ENCODE measurements around the gene INTS15. TPM values are rescaled to one million over a fixed set of nuclear protein-coding genes. Genes with fewer than 3 reads are reported as not detected.
"Not testable (repeated sequence)": the region's sequence is repeated elsewhere in the genome, so short reads cannot be mapped to it uniquely, and the experiment has no call there.

The INTS15 gene
- polyA plus RNA-seq, 1 donor: 23.5 TPM

- no peak for DNase-seq (ENCODE audit: low read depth)
These were observed 27.2 kb downstream of the INTS15 start for GRCh38 chr7:6616854-6617643.

GRCh38 chr7:6618621-6619020, 28.8 kb downstream of the INTS15 start:
- DNase-seq (ENCODE audit: low read depth): no peak

GRCh38 chr7:6619961-6620360, 30.1 kb downstream of the INTS15 start:
- DNase-seq (ENCODE audit: low read depth): no peak

GRCh38 chr7:6621195-6622133, 31.6 kb downstream of the INTS15 start:
- no peak for DNase-seq (ENCODE audit: low read depth)

GRCh38 chr7:6622134-6622710, 32.4 kb downstream of the INTS15 start:
- no peak for DNase-seq (ENCODE audit: low read depth)

GRCh38 chr7:6623589-6624245, 33.9 kb downstream of the INTS15 start:
- no peak for DNase-seq (ENCODE audit: low read depth)

- no peak for DNase-seq (ENCODE audit: low read depth)
These were observed 34.4 kb downstream of the INTS15 start for GRCh38 chr7:6624246-6624611.

- no peak for DNase-seq (ENCODE audit: low read depth)
These were observed 38.2 kb downstream of the INTS15 start for GRCh38 chr7:6628045-6628444.

- DNase-seq (ENCODE audit: low read depth): no peak
These were observed 40.4 kb downstream of the INTS15 start for GRCh38 chr7:6630007-6630849.

- DNase-seq (ENCODE audit: low read depth): no peak
These were observed 41.8 kb downstream of the INTS15 start for GRCh38 chr7:6631605-6632004.

- no peak for DNase-seq (ENCODE audit: low read depth)
These were observed 44.2 kb downstream of the INTS15 start for GRCh38 chr7:6634021-6634420.

GRCh38 chr7:6634971-6635370, 45.1 kb downstream of the INTS15 start:
- not testable (repeated sequence) for DNase-seq (ENCODE audit: low read depth)

- no peak for DNase-seq (ENCODE audit: low read depth)
These were observed 47.1 kb downstream of the INTS15 start, which contains the start of gene ZNF316 for GRCh38 chr7:6636741-6637543. TSS of gene ZNF316 (plus strand) at chr7:6637318. CDS start at chr7:6642410, 5,092 bp downstream.

- no peak for DNase-seq (ENCODE audit: low read depth)
These were observed 47.9 kb downstream of the INTS15 start for GRCh38 chr7:6637544-6638229.

GRCh38 chr7:6639032-6639431, 49.2 kb downstream of the INTS15 start:
- DNase-seq (ENCODE audit: low read depth): no peak

- DNase-seq (ENCODE audit: low read depth): no peak
These were observed 49.8 kb downstream of the INTS15 start for GRCh38 chr7:6639627-6640026.

- no peak for DNase-seq (ENCODE audit: low read depth)
These were observed 50.5 kb downstream of the INTS15 start for GRCh38 chr7:6640246-6640721.

- no peak for DNase-seq (ENCODE audit: low read depth)
These were observed 51.6 kb downstream of the INTS15 start for GRCh38 chr7:6641305-6642035.
